ENCODE data around the gene ROBO4.

The ROBO4 gene

DNA sequence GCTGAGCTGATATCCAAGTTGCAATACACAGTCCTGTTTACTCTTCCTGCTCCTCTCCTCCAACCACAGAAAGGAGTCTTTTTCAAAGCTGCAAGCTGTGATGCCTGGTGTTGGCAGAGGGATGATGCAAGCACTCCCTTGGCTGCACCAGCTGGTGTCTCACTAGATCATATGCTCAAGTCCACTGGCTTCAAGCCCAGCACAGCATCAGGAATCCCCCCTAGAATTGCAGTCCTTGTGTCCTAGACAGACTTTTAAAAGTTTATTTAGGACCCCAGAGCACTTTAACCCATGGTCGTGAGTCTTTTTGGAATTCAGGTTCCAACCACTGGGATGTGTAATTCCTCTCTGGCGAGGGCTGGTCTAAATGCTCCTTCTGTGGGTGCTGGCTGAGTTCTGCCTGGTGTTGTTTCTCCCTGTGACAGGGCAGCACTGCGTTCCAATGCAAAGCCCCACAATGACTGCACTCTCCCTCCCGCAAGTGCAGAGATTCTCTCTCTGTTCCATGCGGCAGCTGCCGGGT, 19.5 kb upstream of the ROBO4 start:
- DNase-seq: no peak

GRCh38 chr11:124916370-124916710, 18.7 kb upstream of the ROBO4 start:
- DNase-seq: no peak

- DNase-seq: no peak
These were observed 18.1 kb upstream of the ROBO4 start for GRCh38 chr11:124915541-124916369.

- no peak for DNase-seq
These were observed 5.0 kb upstream of the ROBO4 start for GRCh38 chr11:124902616-124903015.

GRCh38 chr11:124900464-124900863, 2.8 kb upstream of the ROBO4 start:
- DNase-seq: no peak

GRCh38 chr11:124899383-124900145, 1.9 kb upstream of the ROBO4 start:
- no peak for DNase-seq

GRCh38 chr11:124898711-124899110, 1.0 kb upstream of the ROBO4 start:
- no peak for DNase-seq

GRCh38 chr11:124898263-124898680, 607 bp upstream of the ROBO4 start:
- no peak for DNase-seq

GRCh38 chr11:124896821-124897391, 759 bp downstream of the ROBO4 start:
- no peak for DNase-seq

DNA sequence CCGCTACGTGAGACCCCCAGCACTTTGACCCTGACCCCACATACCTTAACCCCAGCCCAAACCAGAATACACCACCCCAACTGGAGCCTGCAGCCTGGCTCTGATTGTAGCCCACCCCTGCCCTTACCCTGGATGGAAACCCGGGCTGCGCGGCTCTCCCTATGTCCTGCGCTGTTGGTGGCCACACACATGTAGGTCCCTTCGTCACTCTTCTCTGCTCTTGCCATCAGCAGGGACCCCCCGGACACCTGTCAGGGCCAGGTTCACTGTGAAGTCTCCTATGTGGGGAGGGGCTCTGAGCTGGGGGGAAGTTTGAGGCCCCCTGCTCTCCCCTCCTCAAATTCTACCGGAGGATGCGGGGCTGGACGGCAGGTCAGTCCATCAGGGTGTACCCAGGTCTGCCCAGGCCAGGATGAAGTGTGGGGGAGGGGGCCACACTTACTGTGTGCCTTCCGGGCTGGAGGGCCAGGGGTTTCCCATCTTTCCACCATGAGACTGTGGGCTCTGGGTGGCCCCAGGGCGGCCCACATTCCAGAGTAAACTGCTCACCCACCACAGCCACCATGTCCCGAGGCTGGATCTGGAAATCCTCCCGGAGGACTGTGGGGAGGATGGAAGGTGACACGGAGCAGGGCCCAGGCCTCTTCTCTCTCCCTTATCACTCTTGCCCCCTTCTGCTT, 1.5 kb downstream of the ROBO4 start:
- no peak for DNase-seq

GRCh38 chr11:124895471-124895971, 2.1 kb downstream of the ROBO4 start:
- DNase-seq: no peak

- DNase-seq: no peak
These were observed 2.8 kb downstream of the ROBO4 start for GRCh38 chr11:124894606-124895430.

DNA sequence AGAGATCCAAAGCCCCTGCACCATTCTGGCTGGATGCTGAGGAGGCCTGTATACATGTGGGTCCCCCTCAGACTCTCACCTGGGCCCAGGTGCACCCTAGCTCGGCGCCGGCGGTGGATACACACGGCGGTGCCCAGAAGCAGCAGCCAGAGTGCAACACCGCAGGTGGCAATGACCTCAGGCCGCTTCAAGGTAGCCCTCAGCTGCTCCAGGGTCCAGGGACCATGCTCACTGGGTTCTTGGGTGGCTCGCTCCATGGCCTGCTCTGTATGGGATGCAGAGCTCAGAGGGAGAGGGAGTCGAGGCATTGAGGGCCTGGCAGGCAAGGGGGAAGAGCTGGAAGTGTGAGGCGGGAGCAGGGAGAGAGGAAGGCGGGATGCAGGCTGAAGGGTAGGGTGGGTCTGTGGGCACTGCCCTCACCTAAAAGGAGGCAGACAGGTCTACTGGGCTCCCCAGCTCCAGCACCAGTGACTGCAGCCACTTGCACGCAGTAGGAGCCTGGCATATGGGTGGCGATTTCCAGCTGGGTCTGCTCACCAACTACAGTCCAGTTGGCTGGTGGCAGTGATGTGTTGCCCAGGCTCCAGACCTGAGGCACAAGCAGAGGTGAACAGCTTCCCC, 3.8 kb downstream of the ROBO4 start:
- no peak for DNase-seq

DNA sequence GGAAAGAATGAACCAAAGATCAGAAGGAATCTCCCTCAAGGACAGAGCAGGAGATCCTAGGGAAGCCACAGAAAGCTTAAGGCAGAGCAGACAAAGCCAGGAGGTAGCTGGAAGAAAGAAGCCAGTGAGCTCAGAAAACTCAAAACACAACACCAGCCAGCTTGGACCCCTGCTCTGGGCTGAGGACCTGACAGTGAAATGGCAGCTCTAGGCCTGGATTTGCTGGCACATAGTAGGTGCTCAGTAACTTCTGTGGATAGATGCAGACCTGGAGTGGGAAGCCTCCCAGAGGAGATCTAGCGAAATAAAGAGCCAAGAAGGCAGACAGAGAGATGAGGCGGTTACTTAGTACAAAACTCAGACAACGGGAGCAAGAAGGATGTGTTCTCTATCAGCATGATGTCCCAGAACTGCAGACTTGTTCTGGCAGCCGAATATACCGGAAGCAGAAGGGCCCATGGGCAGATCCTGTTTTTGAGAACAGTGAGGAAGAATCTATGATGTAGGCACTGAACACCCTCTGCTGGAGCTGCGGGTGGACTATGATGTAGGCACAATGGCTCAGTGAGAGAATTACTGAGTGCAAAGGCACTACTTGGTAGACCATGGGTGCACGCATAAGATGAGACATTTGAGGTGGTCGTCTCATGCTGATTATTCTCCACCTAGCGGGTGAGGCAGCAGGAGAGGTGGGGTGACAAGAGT, 4.8 kb downstream of the ROBO4 start:
- no peak for DNase-seq

DNA sequence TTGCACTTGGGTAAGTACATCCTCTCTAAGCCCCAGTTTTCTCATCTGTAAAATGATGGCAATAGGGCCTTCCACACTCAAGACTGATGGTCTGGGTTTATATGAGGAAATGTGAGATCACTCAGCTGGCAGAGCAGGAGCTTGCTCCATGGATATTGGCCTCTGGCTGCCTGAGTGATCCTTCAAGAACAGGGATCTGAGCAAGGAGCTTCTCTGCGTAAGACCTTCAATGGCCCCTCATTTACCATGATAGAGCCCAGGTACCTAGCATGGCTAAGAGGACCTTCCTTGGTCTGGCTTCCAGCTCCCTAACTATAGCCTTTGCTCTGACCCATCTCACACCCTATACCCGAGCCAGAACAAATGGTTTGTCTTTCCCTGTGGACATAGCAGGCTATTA, 5.5 kb downstream of the ROBO4 start:
- no peak for DNase-seq

DNA sequence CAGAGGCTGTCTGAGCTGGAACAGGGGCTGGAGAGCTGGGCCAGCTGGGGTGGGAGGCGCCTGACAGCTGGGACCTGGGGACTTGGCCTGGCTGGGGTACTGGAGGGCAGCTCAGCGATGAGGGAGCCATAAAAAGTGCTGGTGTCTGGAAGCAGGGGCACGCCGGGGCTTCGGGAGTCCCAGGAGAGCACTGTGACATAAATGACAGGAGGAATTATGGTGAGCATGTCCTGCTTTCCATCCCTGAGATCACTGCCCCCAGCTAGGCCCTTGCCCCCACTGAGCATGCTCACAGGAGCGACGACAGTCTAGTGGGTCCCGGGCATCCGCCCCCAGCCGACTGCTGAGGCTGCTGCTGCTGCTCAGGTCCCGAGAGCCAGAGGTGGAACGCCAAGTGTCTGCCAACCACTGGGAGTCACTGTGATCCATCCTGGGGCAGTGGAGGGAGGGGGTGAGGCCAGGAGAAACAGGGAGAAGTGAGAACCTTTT, 6.2 kb downstream of the ROBO4 start:
- no peak for DNase-seq

DNA sequence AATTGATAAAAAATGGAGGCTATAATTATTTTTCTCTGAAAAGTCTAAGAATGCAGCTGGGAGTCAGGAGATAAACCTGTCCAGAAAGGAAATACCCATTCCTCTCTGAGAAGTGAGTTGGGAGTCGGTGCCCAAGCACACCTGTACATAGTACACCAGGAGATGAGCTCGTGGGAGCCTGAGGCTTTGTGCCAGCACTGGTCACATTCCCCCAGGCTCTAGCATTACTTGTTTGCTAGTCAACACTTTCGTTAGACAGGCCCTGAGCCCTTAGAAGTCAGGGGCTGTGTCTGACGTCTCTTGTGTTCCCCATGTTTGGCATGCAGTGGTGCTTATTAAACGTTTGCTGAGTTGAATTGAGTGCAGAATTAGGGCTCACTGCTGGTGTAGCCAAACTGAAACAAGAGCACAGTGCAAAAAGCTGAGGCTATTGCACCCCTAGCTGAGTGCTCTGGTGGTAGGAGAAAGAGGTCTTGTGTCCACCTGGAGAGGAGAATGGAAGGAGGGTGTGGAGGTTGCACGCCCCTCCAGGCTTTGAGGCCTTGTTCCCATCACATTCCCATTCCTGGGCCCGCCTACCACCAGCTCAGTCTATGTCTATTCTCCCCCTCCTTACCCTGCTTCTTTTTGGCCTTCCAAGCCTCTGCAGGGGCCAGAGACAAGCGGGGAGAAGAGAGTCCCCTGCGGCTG, 6.8 kb downstream of the ROBO4 start:
- no peak for DNase-seq

GRCh38 chr11:124890151-124890550, 7.5 kb downstream of the ROBO4 start:
- no peak for DNase-seq

DNA sequence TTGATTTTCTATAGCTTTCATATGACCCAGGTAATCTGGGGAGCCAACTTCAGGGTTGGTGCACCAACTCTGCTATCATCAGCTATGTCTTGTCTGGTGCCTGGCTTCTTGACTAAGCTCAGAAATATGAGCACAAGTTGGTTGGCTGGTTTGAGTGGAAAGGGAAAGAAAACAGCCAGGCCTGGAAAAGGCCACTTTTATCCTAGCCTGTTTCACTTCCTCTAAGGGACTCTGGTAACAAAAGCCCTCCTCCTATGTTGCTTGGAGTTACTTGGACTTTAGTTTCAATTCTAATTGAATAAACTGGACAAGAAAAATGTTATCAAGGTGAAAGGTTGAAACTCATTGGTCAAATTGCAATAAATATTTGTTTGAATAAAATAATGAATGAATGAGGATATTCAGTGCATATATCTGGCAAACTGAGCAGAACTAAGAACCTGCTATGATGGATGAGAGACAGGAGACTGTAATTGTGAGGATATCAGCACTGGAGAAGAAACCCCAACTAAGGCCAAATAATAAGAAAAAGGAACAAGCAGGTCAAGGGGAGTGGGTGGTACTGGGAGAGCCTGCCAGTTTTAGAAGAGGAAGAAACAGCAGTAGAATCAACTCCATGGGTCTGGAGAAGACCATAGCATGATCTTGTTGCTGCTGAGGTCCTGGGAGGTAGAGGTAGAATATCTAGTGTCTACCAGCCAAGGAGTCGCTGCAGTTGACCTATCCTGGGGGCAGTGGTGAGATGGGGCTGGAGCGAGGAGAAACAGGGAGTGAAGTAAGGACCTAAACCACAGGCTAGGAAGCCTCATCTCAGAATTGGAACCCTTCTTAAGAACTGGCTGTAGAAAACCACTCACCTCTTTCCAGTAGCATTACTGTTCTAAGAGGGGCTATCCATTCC, 8.2 kb downstream of the ROBO4 start:
- DNase-seq: no peak
